HepG2 (cell line): ENCODE results near the gene ZBTB20. TPM values are rescaled to one million over a fixed set of nuclear protein-coding genes. Genes with fewer than 3 reads are reported as not detected.

Experiments used
- ATAC-seq: fragments of 200-7000 bp; cut with Tn5 transposase; 3 replicates; pipeline ENCODE4 v1.9.1; 2020; ENCODE audit warnings: mild to moderate bottlenecking, moderate library complexity
- BruUV-seq: library from RNA; stranded (reverse); fragments of 400-500 nt; replicated peaks from 2 replicates; lab custom pipeline; 2021; lab: Mats Ljungman, UMichigan
- CTCF ChIA-PET: fragments of 300-600 bp; formaldehyde crosslinking; extraction: SDS; loops from one replicate; lab custom pipeline; 2021; ENCODE audit warnings: low total read pairs, inconsistent platforms, low intra/inter-chr PET ratio; lab: Yijun Ruan, JAX
- POLR2A ChIA-PET: fragments of 350-600 bp; sonication (Branson Sonifier 250); formaldehyde crosslinking; loops from one replicate; lab custom pipeline; 2020; ENCODE audit warnings: antibody characterized with exemption, inconsistent platforms; lab: Yijun Ruan, JAX
- DNase-seq: peaks from one replicate; pipeline ENCODE4 v3.0.0-alpha.2; 2015; ENCODE audit warnings: low spot score
- FAIRE-seq: peaks from 3 replicates; lab custom pipeline; 2011; peaks lifted over from hg19 to GRCh38; lab: Jason Lieb, UNC
- H2AFZ ChIP-seq: one replicate; pipeline ENCODE4 v1.6.1; 2011; ENCODE audit warnings: low read length, inconsistent platforms
- H3K27ac ChIP-seq: fragments of 300-600 bp; 3 replicates; pipeline ENCODE4 v1.8.0; 2011; ENCODE audit warnings: mixed run types, mild to moderate bottlenecking, mixed read lengths, low read length, inconsistent platforms; ENCODE audit not compliant: insufficient read depth; ENCODE audit errors: extremely low read length
- H3K27me3 ChIP-seq, 2 experiments: fragments of 200-600 bp in 1 of 2; 2 replicates in 1 of 2; 3 replicates in 1 of 2; pipeline versions ENCODE4 v1.6.0 to v1.8.0; 2011; ENCODE audit warnings: low read length in 2 of 2, mild to moderate bottlenecking in 2 of 2, moderate library complexity in 2 of 2, inconsistent platforms in 1 of 2; ENCODE audit not compliant: insufficient read depth in 2 of 2, control insufficient read depth in 1 of 2
- H3K36me3 ChIP-seq, 2 experiments: fragments of 200-600 bp in 1 of 2; replicated peaks in 1 of 2; 2 replicates in 1 of 2; 3 replicates in 1 of 2; pipeline versions ENCODE4 v1.5.1 to v1.8.0; 2011; ENCODE audit warnings: low read length in 2 of 2, inconsistent platforms in 1 of 2; ENCODE audit not compliant: insufficient read depth in 2 of 2, control insufficient read depth in 1 of 2
- H3K4me1 ChIP-seq: 2 replicates; pipeline ENCODE4 v1.5.1; 2012; ENCODE audit warnings: low read length, inconsistent platforms; ENCODE audit not compliant: insufficient read depth
- H3K4me2 ChIP-seq: 2 replicates; pipeline ENCODE4 v1.6.0; 2011; ENCODE audit warnings: low read depth, low read length, inconsistent platforms
- H3K4me3 ChIP-seq, 3 experiments: fragments of 200-600 bp in 1 of 3; sonication (generic), shearing (Covaris generic) in 1 of 3; replicated peaks in 1 of 3; 2 replicates each; pipeline ENCODE4 v1.5.1; 2011 to 2016; ENCODE audit warnings: low read length in 3 of 3, inconsistent platforms in 2 of 3, low read depth in 2 of 3, mild to moderate bottlenecking in 2 of 3, control low read depth in 1 of 3, mixed read lengths in 1 of 3; ENCODE audit not compliant: insufficient read depth in 1 of 3
- H3K79me2 ChIP-seq: one replicate; pipeline ENCODE4 v1.6.1; 2011; ENCODE audit warnings: low read length, inconsistent platforms; ENCODE audit not compliant: insufficient read depth
- H3K9ac ChIP-seq: 2 replicates; pipeline ENCODE4 v1.6.0; 2011; ENCODE audit warnings: mild to moderate bottlenecking, low read depth, low read length, inconsistent platforms; ENCODE audit not compliant: insufficient read depth
- H3K9me3 ChIP-seq: 2 replicates; pipeline ENCODE4 v1.5.1; 2012; ENCODE audit warnings: mild to moderate bottlenecking, low read length
- H4K20me1 ChIP-seq: 2 replicates; pipeline ENCODE4 v1.6.0; 2011; ENCODE audit warnings: inconsistent platforms, mild to moderate bottlenecking, low read length, moderate library complexity; ENCODE audit not compliant: insufficient read depth
- AHDC1 ChIP-seq: sonication (generic); formaldehyde crosslinking; IDR thresholded peaks from 2 replicates; pipeline ENCODE4 v1.5.1; 2020; ENCODE audit warnings: mild to moderate bottlenecking, missing genetic modification reagents, borderline replicate concordance
- CREB1 ChIP-seq, 2 experiments: fragments of 450-650 bp in 1 of 2; IDR thresholded peaks; 2 replicates each; pipeline ENCODE4 v1.6.1; 2016 to 2017; ENCODE audit warnings: control low read depth in 1 of 2, mild to moderate bottlenecking in 1 of 2, missing compliant biosample characterization in 1 of 2, missing genetic modification characterization in 1 of 2
- HOXD1 ChIP-seq: sonication (generic); formaldehyde crosslinking; IDR thresholded peaks from 2 replicates; pipeline ENCODE4 v1.5.0; 2020; ENCODE audit warnings: missing genetic modification reagents
- SKIL ChIP-seq: sonication (generic); formaldehyde crosslinking; IDR thresholded peaks from 2 replicates; pipeline ENCODE4 v1.8.0; 2022; ENCODE audit warnings: missing genetic modification reagents, mild to moderate bottlenecking, moderate library complexity, borderline replicate concordance
- WGBS: methylation state at CpG from one replicate; pipeline ENCODE4 v1.1.6; 2017; ENCODE audit warnings: low lambda C conversion rate; 5-methylcytosine and 5-hydroxymethylcytosine counted together
- in situ Hi-C: cut with HindIII; loops from 2 replicates; pipeline ENCODE4 v1.10.0; 2017; ENCODE audit warnings: low pct_unique_long_range_greater_than_20kb; ENCODE audit not compliant: extremely low pct_ligation_motif_present
- intact Hi-C: fragments of 100-400 bp; cut with micrococcal nuclease; formaldehyde crosslinking; loops from one replicate; pipeline ENCODE4 v1.10.0; 2022; ENCODE audit not compliant: unreplicated experiment
- polyA plus RNA-seq, 8 experiments: library from polyadenylated mRNA; depleted of rRNA in 3 of 8; stranded (reverse) in 7 of 8; unstranded in 1 of 8; fragments of >200 nt; fragmentation: Illumina TruSeq in 4 of 8; extraction: Trizol in 4 of 8; gene quantifications; 2 replicates each; pipeline versions ENCODE4 v1.2.1 to v1.2.3, GENCODE V29; 2011 to 2016; ENCODE audit warnings: low read depth in 4 of 8, missing spikeins in 1 of 8, mixed read lengths in 1 of 8; ENCODE audit not compliant: insufficient read depth in 1 of 8
- total RNA-seq, 5 experiments: library from RNA; depleted of rRNA; stranded (reverse); fragments of >200 nt; fragmentation: Illumina TruSeq; extraction: Trizol; gene quantifications; 2 replicates each; pipeline ENCODE4 v1.2.3, GENCODE V29; 2016; ENCODE audit warnings: low read depth in 1 of 5

ZBTB20 gene
- total and polyA plus RNA-seq, 2 of the 13 experiments (the other 11 are each of a cell fraction or from before 2014, with no cell fraction given), result 1.9 to 8.8 TPM

GRCh38 chr3:114377426-114377825 lies 769.7 kb downstream of the ZBTB20 start:
- H3K36me3 ChIP-seq, result peaks cover 4 to 31% of the 10 kb centered on the region in 2 experiments; a peak in 4 of 5 replicates
- no peak for TF ChIP-seq CREB1 (IDR thresholded peaks at IDR 0.05)
- no peak for TF ChIP-seq CREB1 (CRISPR knock-in tag; IDR thresholded peaks at IDR 0.05)
- no peak for TF ChIP-seq HOXD1
- no peak for TF ChIP-seq SKIL (CRISPR knock-in tag)
- TF ChIP-seq AHDC1 (CRISPR knock-in tag), result no peak
- TF ChIP-seq, all 625 proteins: peak for 0
- ATAC-seq, result no peak
- intact Hi-C loops (loop anchor here (10.0 kb wide), 1 partner anchor 1317 kb away; no protein-coding TSS in a partner anchor), in situ Hi-C loops (no loop called here)
- no peak for DNase-seq
- CTCF ChIA-PET, result no interaction called here
- no TSS peak for BruUV-seq
- H2AFZ ChIP-seq, result no peak overlapping the region
- no peak overlapping the region for H3K4me3 ChIP-seq
- no peak overlapping the region for H3K4me2 ChIP-seq
- FAIRE-seq, result no peak
- H3K27ac ChIP-seq, result no peak overlapping the region
- no peaks in the 10 kb centered on the region for H3K27me3 ChIP-seq
- POLR2A ChIA-PET, result no interaction called here
- WGBS, result 97% methylated on average over 4 of the region's 4 CpGs
- no peaks in the 10 kb centered on the region for H3K4me1 ChIP-seq
- no peaks in the 10 kb centered on the region for H3K79me2 ChIP-seq
- H3K9ac ChIP-seq, result no peak overlapping the region
- H4K20me1 ChIP-seq, result no peaks in the 10 kb centered on the region
- H3K9me3 ChIP-seq, result no peaks in the 10 kb centered on the region
